Measurements from ENCODE around the gene CHD1L.
"Not testable (repeated sequence)": the region's sequence is repeated elsewhere in the genome, so short reads cannot be mapped to it uniquely, and the experiment has no call there.

DNA sequence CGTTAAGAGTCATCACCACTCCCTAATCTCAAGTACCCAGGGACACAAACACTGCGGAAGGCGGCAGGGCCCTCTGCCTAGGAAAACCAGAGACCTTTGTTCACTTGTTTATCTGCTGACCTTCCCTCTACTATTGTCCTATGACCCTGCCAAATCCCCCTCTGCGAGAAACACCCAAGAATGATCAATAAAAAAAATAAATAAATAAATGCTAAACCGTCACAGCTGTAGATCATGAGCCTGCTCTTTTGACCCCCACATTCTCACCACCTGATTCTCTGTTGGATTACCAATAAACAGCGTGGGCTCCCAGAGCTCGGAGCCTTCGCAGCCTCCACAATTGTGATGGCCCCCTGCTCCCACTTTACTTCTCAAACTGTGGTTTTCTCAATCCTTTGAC lies 8.6 kb upstream of the CHD1L start:
- TF ChIP-seq, protein P1, sequence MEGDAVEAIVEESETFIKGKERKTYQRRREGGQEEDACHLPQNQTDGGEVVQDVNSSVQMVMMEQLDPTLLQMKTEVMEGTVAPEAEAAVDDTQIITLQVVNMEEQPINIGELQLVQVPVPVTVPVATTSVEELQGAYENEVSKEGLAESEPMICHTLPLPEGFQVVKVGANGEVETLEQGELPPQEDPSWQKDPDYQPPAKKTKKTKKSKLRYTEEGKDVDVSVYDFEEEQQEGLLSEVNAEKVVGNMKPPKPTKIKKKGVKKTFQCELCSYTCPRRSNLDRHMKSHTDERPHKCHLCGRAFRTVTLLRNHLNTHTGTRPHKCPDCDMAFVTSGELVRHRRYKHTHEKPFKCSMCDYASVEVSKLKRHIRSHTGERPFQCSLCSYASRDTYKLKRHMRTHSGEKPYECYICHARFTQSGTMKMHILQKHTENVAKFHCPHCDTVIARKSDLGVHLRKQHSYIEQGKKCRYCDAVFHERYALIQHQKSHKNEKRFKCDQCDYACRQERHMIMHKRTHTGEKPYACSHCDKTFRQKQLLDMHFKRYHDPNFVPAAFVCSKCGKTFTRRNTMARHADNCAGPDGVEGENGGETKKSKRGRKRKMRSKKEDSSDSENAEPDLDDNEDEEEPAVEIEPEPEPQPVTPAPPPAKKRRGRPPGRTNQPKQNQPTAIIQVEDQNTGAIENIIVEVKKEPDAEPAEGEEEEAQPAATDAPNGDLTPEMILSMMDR (conservative IDR thresholded peaks at IDR 0.05; ENCODE audit: low read depth, low read length): not testable (repeated sequence)
- not testable (repeated sequence) for TF ChIP-seq POLR2A (IDR thresholded peaks at IDR 0.05; ENCODE audit: low read depth, low read length); MAZ (IDR thresholded peaks at IDR 0.05; ENCODE audit: borderline replicate concordance, low read depth, low read length); MXI1 (IDR thresholded peaks at IDR 0.05; ENCODE audit: borderline replicate concordance, low read depth, low read length); RAD21 (IDR thresholded peaks at IDR 0.05; ENCODE audit: low read length)

All from IMR-90 (cell line).